ENCODE measurements around the gene PPBP.
A peak's percentile ranks its signal among the peaks of the same experiment; 100 is the strongest.

PPBP gene

GRCh38 chr4:73948291-73948690 is 39.7 kb downstream of the PPBP start:
- DNase-seq (ENCODE audit: low read depth): no peak

- no peak for DNase-seq (ENCODE audit: low read depth)
Measured at GRCh38 chr4:73947239-73947985, 40.6 kb downstream of the PPBP start.

GRCh38 chr4:73945674-73946449 is 42.1 kb downstream of the PPBP start:
- no peak for DNase-seq (ENCODE audit: low read depth)

- DNase-seq (ENCODE audit: low read depth): no peak
Measured at GRCh38 chr4:73945140-73945539, 42.9 kb downstream of the PPBP start.

- peak; percentile 59 for DNase-seq (ENCODE audit: low read depth)
Measured at GRCh38 chr4:73944061-73944875, 43.7 kb downstream of the PPBP start.

GRCh38 chr4:73943555-73943954 is 44.4 kb downstream of the PPBP start:
- DNase-seq (ENCODE audit: low read depth): no peak

- no peak for DNase-seq (ENCODE audit: low read depth)
Measured at GRCh38 chr4:73936969-73937368, 51.0 kb downstream of the PPBP start.
